ENCODE data around the gene EIF2AK3.

EIF2AK3 gene

DNA sequence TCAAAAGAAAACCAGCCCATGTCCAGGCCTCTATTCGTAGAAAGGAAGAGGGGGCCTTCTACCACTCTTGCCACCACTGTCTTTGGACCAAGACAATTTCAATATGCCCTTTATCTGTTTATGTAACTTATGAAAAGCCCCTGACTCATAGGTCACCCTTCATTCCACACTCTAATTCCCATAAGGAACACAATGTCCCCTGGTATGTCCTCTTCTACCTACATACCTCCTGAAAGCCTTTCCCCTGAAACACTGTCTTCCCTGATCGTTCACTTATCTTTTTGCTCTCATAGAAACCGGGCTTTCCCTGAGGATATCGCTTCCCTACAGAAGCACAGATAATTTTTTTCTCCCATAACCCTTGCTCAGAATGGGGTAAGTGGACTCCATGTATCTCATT lies 13.3 kb downstream of the EIF2AK3 start:
- TF ChIP-seq MYC (IDR thresholded peaks at IDR 0.05; ENCODE audit: low read depth, low read length) (no peak), POLR2A (IDR thresholded peaks at IDR 0.05; ENCODE audit: extremely low read depth, insufficient read length) (no peak)
- TF ChIP-seq, protein P1, sequence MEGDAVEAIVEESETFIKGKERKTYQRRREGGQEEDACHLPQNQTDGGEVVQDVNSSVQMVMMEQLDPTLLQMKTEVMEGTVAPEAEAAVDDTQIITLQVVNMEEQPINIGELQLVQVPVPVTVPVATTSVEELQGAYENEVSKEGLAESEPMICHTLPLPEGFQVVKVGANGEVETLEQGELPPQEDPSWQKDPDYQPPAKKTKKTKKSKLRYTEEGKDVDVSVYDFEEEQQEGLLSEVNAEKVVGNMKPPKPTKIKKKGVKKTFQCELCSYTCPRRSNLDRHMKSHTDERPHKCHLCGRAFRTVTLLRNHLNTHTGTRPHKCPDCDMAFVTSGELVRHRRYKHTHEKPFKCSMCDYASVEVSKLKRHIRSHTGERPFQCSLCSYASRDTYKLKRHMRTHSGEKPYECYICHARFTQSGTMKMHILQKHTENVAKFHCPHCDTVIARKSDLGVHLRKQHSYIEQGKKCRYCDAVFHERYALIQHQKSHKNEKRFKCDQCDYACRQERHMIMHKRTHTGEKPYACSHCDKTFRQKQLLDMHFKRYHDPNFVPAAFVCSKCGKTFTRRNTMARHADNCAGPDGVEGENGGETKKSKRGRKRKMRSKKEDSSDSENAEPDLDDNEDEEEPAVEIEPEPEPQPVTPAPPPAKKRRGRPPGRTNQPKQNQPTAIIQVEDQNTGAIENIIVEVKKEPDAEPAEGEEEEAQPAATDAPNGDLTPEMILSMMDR (IDR thresholded peaks at IDR 0.05; ENCODE audit: low read depth, low read length), result no peak
- TF ChIP-seq, protein P2, sequence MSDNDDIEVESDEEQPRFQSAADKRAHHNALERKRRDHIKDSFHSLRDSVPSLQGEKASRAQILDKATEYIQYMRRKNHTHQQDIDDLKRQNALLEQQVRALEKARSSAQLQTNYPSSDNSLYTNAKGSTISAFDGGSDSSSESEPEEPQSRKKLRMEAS (IDR thresholded peaks at IDR 0.05; ENCODE audit: low read depth, low read length), result no peak
- no peak for DNase-seq (ENCODE audit: low read depth)
- H3K4me3 ChIP-seq (ENCODE audit: low read depth, low read length), result no peak overlapping the region

DNA sequence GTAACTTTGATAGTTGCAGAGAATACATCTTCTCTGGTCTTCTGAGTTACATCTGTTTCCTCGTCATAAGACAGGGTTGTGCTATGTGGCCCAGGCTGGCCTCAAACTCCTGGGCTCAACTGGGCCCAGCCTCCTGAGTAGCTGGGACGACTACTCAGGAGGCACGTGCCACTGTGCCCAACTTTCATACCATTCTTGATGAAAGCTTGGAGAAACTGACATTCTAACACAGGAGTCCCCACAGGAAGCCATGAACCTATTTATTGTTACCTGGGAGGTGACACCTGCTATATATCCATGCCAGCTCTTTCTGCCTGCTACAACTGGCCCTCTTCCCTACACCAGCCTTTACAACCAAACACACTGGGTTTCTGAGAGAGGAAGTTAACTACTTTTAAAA lies 19.1 kb downstream of the EIF2AK3 start:
- TF ChIP-seq, protein P2 (IDR thresholded peaks at IDR 0.05; ENCODE audit: low read depth, low read length), result no peak
- no peak for TF ChIP-seq MYC (IDR thresholded peaks at IDR 0.05; ENCODE audit: low read depth, low read length)
- no peak for TF ChIP-seq POLR2A (IDR thresholded peaks at IDR 0.05; ENCODE audit: extremely low read depth, insufficient read length)
- TF ChIP-seq, protein P1 (IDR thresholded peaks at IDR 0.05; ENCODE audit: low read depth, low read length), result no peak
- no peak overlapping the region for H3K4me3 ChIP-seq (ENCODE audit: low read depth, low read length)
- DNase-seq (ENCODE audit: low read depth), result no peak

DNA sequence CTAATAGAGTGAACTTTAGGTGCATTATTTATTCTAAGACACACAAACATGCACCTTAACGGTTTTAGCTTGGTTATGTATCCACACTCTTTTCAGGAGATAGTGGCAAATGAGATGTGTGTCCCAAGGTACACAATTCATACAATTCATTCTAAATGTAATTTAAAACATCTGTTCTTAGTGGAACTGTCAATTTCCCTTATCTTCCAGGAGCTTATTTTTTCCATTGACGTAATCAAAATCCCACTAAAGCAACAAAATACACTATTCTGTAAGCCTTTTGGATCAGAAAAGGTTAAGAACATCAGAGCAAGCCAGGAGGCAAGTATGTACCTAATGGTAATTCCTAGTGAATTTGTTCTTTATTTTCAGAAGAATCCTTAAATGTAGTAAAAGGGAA lies 19.8 kb downstream of the EIF2AK3 start:
- TF ChIP-seq POLR2A (IDR thresholded peaks at IDR 0.05; ENCODE audit: extremely low read depth, insufficient read length), result no peak
- TF ChIP-seq MYC (IDR thresholded peaks at IDR 0.05; ENCODE audit: low read depth, low read length), result no peak
- TF ChIP-seq, protein P2 (IDR thresholded peaks at IDR 0.05; ENCODE audit: low read depth, low read length), result no peak
- TF ChIP-seq, protein P1 (IDR thresholded peaks at IDR 0.05; ENCODE audit: low read depth, low read length), result no peak
- no peak for DNase-seq (ENCODE audit: low read depth)
- no peak overlapping the region for H3K4me3 ChIP-seq (ENCODE audit: low read depth, low read length)

DNA sequence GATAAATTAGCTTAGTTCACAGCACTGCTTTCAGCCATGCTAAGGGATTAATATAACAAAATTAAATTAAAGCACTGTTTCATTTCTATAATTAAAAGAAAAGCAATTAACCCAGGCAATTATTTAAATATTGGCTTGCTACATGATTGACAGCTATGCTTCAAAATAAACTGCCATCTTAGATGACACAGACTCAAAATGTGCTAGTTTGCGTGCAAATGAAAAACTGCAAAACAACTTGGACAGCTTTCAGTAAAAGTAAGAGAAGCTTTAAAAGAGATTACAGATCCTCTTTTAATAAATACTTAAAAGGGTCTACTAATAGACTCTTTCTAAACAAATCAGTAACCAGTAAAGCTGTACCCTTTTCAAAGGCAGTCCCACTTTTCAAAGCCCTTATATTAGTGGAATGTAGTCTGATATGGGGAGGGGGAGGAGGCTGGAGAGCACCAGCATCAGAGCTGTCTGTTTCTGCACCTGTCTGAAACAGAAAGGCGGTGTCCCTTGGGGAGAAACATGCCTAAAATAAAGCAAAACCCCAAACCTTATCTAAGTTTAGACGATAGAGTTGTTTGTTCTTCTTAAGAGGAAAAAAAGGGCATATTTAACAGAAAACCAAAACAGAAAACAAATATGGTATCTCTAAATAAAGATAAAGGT lies 20.8 kb downstream of the EIF2AK3 start:
- DNase-seq (ENCODE audit: low read depth), result no peak
- TF ChIP-seq, protein P2 (IDR thresholded peaks at IDR 0.05; ENCODE audit: low read depth, low read length), result no peak
- no peak for TF ChIP-seq POLR2A (IDR thresholded peaks at IDR 0.05; ENCODE audit: extremely low read depth, insufficient read length)
- TF ChIP-seq, protein P1 (IDR thresholded peaks at IDR 0.05; ENCODE audit: low read depth, low read length), result no peak
- TF ChIP-seq MYC (IDR thresholded peaks at IDR 0.05; ENCODE audit: low read depth, low read length), result no peak
- H3K4me3 ChIP-seq (ENCODE audit: low read depth, low read length), result no peak overlapping the region

DNA sequence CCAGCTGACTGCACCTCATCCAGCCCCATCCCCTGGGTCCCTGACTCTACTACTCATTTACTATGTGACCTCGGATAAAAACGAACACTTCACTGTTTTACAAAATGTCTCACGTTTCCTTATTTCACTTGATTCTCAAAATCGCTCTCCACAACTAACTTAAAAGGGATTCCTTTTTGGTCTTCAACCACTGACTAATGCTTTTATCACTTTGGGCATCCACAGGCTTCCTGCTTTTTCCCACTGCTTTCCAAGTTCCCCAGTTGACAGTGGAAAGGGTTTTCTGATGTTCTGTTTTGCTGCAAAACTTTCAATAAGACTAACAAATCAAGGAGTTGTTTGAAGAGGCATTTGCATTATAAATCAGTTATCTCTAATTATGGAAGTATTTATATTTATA lies 24.1 kb downstream of the EIF2AK3 start:
- TF ChIP-seq, protein P2 (IDR thresholded peaks at IDR 0.05; ENCODE audit: low read depth, low read length), result no peak
- TF ChIP-seq POLR2A (IDR thresholded peaks at IDR 0.05; ENCODE audit: extremely low read depth, insufficient read length) (no peak), MYC (IDR thresholded peaks at IDR 0.05; ENCODE audit: low read depth, low read length) (no peak)
- TF ChIP-seq, protein P1 (IDR thresholded peaks at IDR 0.05; ENCODE audit: low read depth, low read length), result no peak
- no peak overlapping the region for H3K4me3 ChIP-seq (ENCODE audit: low read depth, low read length)
- no peak for DNase-seq (ENCODE audit: low read depth)
